Activated naive CD4-positive, alpha-beta T cell treated with anti-CD3 and anti-CD28 coated beads, Interleukin-2, amount 50 U/mL, for 24 hours (primary cell): ENCODE results near the gene EGLN3.
"Not testable (repeated sequence)": the region's sequence is repeated elsewhere in the genome, so short reads cannot be mapped to it uniquely, and the experiment has no call there.

Source experiments
- H3K27ac Mint-ChIP-seq: one replicate; pipeline ENCODE4 v1.8.0; 2021; ENCODE audit warnings: mild to moderate bottlenecking, mixed read lengths
- H3K27me3 Mint-ChIP-seq: one replicate; pipeline ENCODE4 v1.8.0; 2021; ENCODE audit warnings: mixed read lengths
- H3K36me3 Mint-ChIP-seq: one replicate; pipeline ENCODE4 v1.8.0; 2021; ENCODE audit warnings: mixed read lengths
- H3K4me1 Mint-ChIP-seq: one replicate; pipeline ENCODE4 v1.8.0; 2021; ENCODE audit warnings: mixed read lengths
- H3K4me3 Mint-ChIP-seq: one replicate; pipeline ENCODE4 v1.8.0; 2021; ENCODE audit warnings: mild to moderate bottlenecking, mixed read lengths
- H3K9me3 Mint-ChIP-seq: one replicate; pipeline ENCODE4 v1.8.0; 2021; ENCODE audit warnings: mixed read lengths

EGLN3 gene

GRCh38 chr14:33932576-33933345 is 18.1 kb downstream of the EGLN3 start:
- Mint-ChIP-seq H3K27ac (no peak overlapping the region), H3K4me3 (no peak overlapping the region), H3K27me3 (no peaks in the 10 kb centered on the region), H3K4me1 (no peaks in the 10 kb centered on the region), H3K36me3 (no peaks in the 10 kb centered on the region), H3K9me3 (no peaks in the 10 kb centered on the region)

DNA sequence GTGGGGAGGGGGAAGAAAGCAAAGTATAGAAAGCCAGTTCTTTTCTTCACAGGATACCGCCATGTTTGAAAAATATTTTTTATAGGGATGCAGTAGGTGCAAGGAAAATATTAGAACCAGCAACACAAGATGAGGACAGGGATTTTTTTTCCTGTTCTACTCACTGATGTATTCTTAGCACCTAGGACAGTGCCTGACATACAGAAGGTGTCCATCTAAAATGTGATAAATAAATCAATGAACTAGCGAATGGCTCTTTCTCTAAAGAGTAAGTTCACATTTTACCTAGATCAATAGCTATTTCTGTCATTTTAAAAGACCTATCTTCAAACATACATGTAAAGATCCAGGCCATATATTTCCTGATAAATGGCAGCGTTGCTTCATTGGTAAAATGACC is 18.8 kb downstream of the EGLN3 start:
- H3K36me3 Mint-ChIP-seq = no peaks in the 10 kb centered on the region
- H3K4me3 Mint-ChIP-seq = no peak overlapping the region
- H3K27ac Mint-ChIP-seq = no peak overlapping the region
- H3K27me3 Mint-ChIP-seq = no peaks in the 10 kb centered on the region
- no peaks in the 10 kb centered on the region for H3K4me1 Mint-ChIP-seq
- no peaks in the 10 kb centered on the region for H3K9me3 Mint-ChIP-seq

GRCh38 chr14:33931461-33931860 is 19.4 kb downstream of the EGLN3 start:
- Mint-ChIP-seq H3K4me1 (no peaks in the 10 kb centered on the region), H3K27ac (no peak overlapping the region), H3K4me3 (no peak overlapping the region), H3K27me3 (no peaks in the 10 kb centered on the region), H3K36me3 (no peaks in the 10 kb centered on the region), H3K9me3 (no peaks in the 10 kb centered on the region)

DNA sequence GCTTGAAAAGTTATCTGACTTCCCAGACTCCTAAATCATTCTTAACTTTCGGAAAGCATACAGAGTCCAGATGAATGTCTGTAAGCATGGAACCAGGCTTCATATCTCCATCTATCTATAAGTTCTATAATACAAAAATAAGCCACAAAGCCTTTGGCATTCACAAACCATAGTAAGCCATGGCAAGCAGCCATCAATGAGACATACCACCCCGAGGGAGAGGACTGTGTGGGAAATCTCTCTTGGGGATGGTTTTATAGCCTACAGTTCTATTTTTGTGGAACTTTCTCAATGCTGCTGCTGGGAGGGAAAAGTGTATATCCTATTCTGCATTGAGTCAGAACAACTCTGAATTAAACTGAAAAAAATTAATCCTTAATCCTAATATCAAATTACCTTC is 20.4 kb downstream of the EGLN3 start:
- Mint-ChIP-seq H3K9me3 (no peaks in the 10 kb centered on the region), H3K4me3 (no peak overlapping the region), H3K27ac (no peak overlapping the region), H3K27me3 (no peaks in the 10 kb centered on the region), H3K4me1 (no peaks in the 10 kb centered on the region), H3K36me3 (no peaks in the 10 kb centered on the region)

- Mint-ChIP-seq H3K27ac (no peak overlapping the region), H3K27me3 (no peaks in the 10 kb centered on the region), H3K36me3 (no peaks in the 10 kb centered on the region), H3K9me3 (no peaks in the 10 kb centered on the region), H3K4me1 (no peaks in the 10 kb centered on the region), H3K4me3 (no peak overlapping the region)
Measured at GRCh38 chr14:33929799-33930408, 21.0 kb downstream of the EGLN3 start.

- Mint-ChIP-seq H3K4me3 (no peak overlapping the region), H3K27ac (no peak overlapping the region), H3K4me1 (no peaks in the 10 kb centered on the region), H3K36me3 (no peaks in the 10 kb centered on the region), H3K9me3 (no peaks in the 10 kb centered on the region), H3K27me3 (no peaks in the 10 kb centered on the region)
Measured at GRCh38 chr14:33928895-33929294, 22.0 kb downstream of the EGLN3 start.

- no peaks in the 10 kb centered on the region for H3K9me3 Mint-ChIP-seq
- no peaks in the 10 kb centered on the region for H3K36me3 Mint-ChIP-seq
- no peak overlapping the region for H3K4me3 Mint-ChIP-seq
- H3K27ac Mint-ChIP-seq = no peak overlapping the region
- no peaks in the 10 kb centered on the region for H3K27me3 Mint-ChIP-seq
- no peaks in the 10 kb centered on the region for H3K4me1 Mint-ChIP-seq
Measured at GRCh38 chr14:33927944-33928343, 22.9 kb downstream of the EGLN3 start.

DNA sequence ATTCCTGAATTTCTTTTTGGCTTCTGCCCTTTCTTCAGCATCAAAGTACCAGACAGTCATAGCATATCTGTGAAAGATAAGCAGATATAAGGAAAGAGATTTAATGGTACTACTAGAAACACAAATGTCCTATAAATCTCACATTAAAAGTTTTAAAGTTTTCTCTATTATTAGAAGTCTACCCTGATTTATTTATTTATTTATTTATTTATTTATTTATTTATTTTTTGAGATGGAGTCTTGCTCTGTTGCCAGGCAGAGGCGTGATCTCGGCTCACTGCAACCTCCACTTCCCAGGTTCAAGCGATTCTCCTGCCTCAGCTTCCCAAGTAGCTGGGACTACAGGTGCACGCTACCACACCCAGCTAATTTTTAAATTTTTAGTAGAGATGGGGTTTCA is 23.9 kb downstream of the EGLN3 start:
- not testable (repeated sequence) for H3K27ac Mint-ChIP-seq, H3K36me3 Mint-ChIP-seq, H3K27me3 Mint-ChIP-seq, H3K9me3 Mint-ChIP-seq, H3K4me3 Mint-ChIP-seq, H3K4me1 Mint-ChIP-seq

GRCh38 chr14:33925946-33926345 is 24.9 kb downstream of the EGLN3 start:
- Mint-ChIP-seq H3K4me1 (no peaks in the 10 kb centered on the region), H3K9me3 (no peaks in the 10 kb centered on the region), H3K27me3 (no peaks in the 10 kb centered on the region), H3K36me3 (no peaks in the 10 kb centered on the region), H3K4me3 (no peak overlapping the region), H3K27ac (no peak overlapping the region)

GRCh38 chr14:33925235-33925634 is 25.6 kb downstream of the EGLN3 start:
- Mint-ChIP-seq H3K36me3 (no peaks in the 10 kb centered on the region), H3K4me3 (no peak overlapping the region), H3K9me3 (no peaks in the 10 kb centered on the region), H3K27ac (no peak overlapping the region), H3K4me1 (no peaks in the 10 kb centered on the region), H3K27me3 (no peaks in the 10 kb centered on the region)

GRCh38 chr14:33924566-33925100 is 26.2 kb downstream of the EGLN3 start:
- H3K27me3 Mint-ChIP-seq = no peaks in the 10 kb centered on the region
- no peaks in the 10 kb centered on the region for H3K4me1 Mint-ChIP-seq
- no peak overlapping the region for H3K27ac Mint-ChIP-seq
- H3K9me3 Mint-ChIP-seq = no peaks in the 10 kb centered on the region
- no peaks in the 10 kb centered on the region for H3K36me3 Mint-ChIP-seq
- H3K4me3 Mint-ChIP-seq = no peak overlapping the region

DNA sequence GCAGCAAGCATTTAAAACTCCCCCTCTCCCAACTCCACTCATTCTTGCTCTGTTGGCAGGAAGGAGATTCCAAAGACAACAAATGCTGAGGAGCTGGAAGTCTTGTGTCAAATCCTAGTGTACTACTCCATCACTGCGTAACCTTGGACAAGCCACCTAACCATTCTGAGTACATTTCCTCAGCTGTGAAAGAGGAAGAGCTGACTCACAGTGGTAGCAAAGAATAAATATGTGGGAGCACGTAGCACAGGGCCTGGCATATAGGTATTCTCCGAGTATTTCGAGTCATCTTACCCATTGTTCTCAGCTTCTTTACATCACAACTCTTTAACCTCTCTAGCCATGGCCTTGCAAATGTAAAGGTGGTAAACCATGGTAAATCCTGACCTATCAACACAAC is 28.7 kb downstream of the EGLN3 start:
- Mint-ChIP-seq H3K9me3 (peaks cover 4% of the 10 kb centered on the region), H3K36me3 (no peaks in the 10 kb centered on the region), H3K4me3 (no peak overlapping the region), H3K4me1 (no peaks in the 10 kb centered on the region), H3K27ac (no peak overlapping the region), H3K27me3 (no peaks in the 10 kb centered on the region)

DNA sequence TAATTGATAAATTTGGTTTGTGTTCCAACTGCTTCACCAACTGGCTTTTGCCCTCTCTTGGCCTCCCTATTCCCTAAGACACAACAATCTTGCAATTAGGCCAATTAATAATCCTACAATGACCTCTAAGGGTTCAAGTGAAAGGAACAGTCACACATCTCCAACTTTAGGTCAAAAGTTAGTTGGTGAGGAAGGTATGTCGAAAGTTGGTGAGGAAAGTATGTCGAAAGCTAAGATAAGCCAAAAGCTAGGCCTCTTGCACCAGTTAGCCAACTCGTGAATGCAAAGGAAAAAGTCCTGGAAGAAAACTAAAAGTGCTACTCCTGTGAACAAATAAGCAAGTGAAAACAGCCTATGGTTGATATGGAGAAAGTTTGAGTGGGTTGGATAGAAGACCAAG is 32.6 kb downstream of the EGLN3 start:
- H3K4me1 Mint-ChIP-seq = no peaks in the 10 kb centered on the region
- H3K27me3 Mint-ChIP-seq = peaks cover 2% of the 10 kb centered on the region
- H3K9me3 Mint-ChIP-seq = peaks cover 4% of the 10 kb centered on the region
- H3K4me3 Mint-ChIP-seq = no peak overlapping the region
- no peaks in the 10 kb centered on the region for H3K36me3 Mint-ChIP-seq
- H3K27ac Mint-ChIP-seq = no peak overlapping the region

GRCh38 chr14:33917661-33918060 is 33.2 kb downstream of the EGLN3 start:
- H3K27me3 Mint-ChIP-seq = peaks cover 2% of the 10 kb centered on the region
- no peak overlapping the region for H3K27ac Mint-ChIP-seq
- no peaks in the 10 kb centered on the region for H3K36me3 Mint-ChIP-seq
- H3K4me3 Mint-ChIP-seq = no peak overlapping the region
- peaks cover 4% of the 10 kb centered on the region for H3K9me3 Mint-ChIP-seq
- no peaks in the 10 kb centered on the region for H3K4me1 Mint-ChIP-seq

DNA sequence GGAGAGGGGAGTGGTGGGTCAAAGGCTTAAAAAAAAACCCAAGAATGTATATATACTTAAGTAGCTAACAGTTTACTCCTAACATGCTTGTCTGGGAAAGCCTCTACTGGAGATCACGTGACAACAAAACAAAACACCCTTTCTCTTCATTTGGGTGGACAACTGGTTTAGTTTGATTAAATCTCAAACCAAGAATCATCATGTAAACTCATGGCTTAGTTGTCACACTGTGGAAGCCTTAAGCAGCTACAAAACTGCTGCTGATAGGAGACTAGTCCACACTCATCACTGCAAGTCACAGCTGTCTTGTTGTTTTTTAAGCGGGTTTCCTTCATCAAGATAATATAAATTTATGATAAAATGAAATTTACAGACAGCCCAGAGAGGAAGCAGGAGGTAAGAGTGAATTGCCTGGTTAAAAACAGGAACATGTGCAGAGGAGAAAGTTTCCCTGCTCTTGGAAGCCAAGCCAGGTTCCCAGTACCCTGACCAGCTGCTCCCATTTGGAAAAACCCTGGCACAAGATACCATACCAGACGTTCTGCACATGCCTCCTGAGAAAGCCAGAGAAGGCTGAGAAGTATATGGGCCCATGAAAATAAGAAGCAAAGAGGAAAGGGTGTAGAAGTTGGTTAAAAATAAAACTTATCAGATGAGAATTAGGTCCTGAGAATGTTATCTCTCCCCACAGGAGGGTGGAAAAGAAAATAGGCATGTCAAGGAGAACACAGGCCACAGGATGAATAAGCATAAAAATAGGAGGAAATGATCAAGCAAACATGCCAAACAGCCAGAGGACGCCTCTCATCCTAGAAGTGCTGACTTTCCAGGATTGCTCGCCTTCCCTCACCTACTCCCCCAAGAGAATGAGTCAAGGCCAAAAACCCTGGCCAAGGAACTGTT is 34.0 kb downstream of the EGLN3 start:
- Mint-ChIP-seq H3K27me3 (peaks cover 2% of the 10 kb centered on the region), H3K36me3 (no peaks in the 10 kb centered on the region), H3K4me1 (no peaks in the 10 kb centered on the region), H3K4me3 (no peak overlapping the region), H3K9me3 (peaks cover 4% of the 10 kb centered on the region), H3K27ac (no peak overlapping the region)

GRCh38 chr14:33915682-33916081 is 35.2 kb downstream of the EGLN3 start:
- H3K27me3 Mint-ChIP-seq = peaks cover 2% of the 10 kb centered on the region
- H3K4me1 Mint-ChIP-seq = no peaks in the 10 kb centered on the region
- no peak overlapping the region for H3K27ac Mint-ChIP-seq
- peaks cover 4% of the 10 kb centered on the region for H3K9me3 Mint-ChIP-seq
- H3K36me3 Mint-ChIP-seq = no peaks in the 10 kb centered on the region
- no peak overlapping the region for H3K4me3 Mint-ChIP-seq
